Medulla oblongata (tissue), 1 donor: Measurements from ENCODE around the gene PTN.
"Not testable (repeated sequence)": the region's sequence is repeated elsewhere in the genome, so short reads cannot be mapped to it uniquely, and the experiment has no call there.

ENCODE experiments used
- DNase-seq: peaks from one replicate; pipeline ENCODE4 v3.0.0-alpha.2; 2015; ENCODE audit errors: extremely low spot score

The PTN gene

GRCh38 chr7:137268001-137268865 is 75.3 kb downstream of the PTN start:
- DNase-seq: not testable (repeated sequence)

- no peak for DNase-seq
These were observed 76.8 kb downstream of the PTN start for GRCh38 chr7:137266764-137267163.

DNA sequence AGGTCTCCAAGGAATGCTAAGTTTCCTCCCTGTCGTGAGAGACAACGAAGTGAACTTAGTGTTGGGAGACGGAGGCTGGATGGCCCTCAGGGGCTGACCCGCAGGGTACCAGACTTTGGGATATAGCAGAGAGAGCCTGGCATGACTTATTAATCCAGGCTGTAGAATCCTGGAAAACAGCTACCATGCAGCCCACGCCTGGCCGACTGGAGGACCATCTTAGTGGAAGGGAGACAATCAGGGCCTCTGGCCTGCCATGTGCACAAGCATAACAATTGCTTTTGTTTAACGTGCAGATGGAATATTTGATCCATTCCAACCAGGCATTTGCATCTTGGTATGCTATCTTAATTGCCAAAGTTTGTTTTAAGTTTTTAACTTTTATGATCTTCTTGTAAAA is 78.1 kb downstream of the PTN start:
- not testable (repeated sequence) for DNase-seq

DNA sequence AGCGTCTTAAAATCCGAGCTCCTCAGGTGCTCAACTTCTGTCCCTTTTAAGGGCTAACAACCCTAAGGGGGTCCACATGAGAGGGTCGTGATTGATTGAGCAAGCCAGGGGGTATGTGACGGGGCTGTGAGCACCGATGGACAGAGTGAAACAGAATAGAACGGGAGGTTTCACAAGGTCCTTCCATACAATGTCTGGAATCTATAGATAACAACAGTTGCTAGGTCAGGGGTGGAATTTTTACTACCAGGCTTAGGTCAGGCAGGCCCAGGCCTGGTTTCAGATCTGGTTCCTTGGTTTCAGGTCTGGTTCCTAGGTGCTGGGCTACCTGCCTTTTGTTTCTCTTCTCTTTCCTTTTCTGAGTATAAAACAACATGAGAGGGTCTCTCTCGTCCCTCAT is 80.9 kb downstream of the PTN start:
- DNase-seq: no peak

- no peak for DNase-seq
These were observed 85.0 kb downstream of the PTN start for GRCh38 chr7:137258552-137258951.

DNA sequence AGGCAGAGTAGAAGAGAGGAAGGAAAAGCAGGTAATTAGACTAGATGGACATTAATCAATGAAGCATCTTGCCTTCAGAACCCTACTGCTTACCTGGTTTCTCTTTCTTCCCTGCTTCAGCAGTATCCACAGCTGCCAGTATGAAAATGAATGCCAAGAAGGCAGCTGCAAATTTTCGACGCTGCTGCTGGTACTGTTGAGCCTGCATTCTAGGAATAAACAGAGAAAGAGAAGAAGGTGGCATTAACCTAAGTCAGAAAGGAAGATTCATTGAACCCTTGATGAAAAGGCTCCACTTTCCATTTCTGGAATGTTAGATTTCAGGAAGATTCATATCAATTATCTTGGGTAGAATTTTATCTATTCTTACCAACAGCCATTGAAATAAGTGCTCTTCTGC is 88.8 kb downstream of the PTN start:
- DNase-seq: no peak

DNA sequence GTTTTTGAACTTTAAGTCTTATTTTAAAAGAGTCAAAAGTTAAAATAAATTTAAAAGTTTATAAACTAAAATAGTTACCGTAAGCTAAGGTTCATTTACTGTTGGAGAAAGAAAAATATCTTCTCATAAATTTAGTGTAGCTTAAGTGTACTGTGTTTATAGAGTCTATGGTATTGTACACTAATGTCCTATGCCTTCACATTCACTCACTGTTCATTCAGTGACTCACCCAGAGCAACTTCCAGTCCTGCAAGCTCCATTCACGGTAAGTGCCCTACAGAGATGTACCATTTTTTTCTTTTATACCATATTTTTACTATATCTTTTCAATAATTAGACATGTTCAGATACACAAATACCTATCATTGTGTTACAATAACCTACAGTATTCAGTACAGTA is 97.6 kb downstream of the PTN start:
- DNase-seq: no peak

DNA sequence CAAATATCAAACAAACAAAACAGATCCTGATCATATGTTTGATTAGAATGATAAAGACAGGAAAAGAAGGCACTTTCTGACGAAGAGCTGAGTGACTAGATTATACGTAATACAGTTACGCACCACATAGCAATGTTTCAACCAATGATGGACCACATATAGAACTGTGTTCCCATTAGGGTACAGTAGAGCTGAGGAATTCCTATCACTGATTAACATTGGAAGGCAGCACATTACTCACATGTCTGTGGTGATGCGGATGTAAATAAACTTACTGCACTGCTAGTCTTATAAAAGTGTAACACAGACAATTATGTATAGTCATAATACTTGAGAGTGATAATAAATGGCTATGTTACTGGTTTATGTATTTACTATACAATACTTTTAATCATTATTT is 98.3 kb downstream of the PTN start:
- DNase-seq: no peak

DNA sequence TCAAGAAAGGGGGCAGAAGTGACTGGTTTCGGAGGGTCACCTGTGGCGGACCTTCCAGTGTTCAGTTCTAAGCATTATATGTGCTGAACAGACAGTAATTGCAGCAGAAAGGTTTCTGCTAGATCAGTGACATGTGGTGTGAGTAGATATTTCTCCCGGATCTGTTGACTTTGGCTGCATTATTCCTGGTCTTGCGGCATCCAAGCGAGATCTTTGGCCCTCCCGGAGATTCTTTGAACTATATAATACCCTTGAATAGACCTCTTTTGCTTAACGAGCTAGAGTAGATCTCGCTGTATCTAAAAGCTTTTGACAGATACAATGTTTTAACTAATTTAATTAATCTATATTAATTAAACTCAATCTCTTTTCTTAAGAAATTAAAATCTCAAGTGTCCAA is 99.8 kb downstream of the PTN start:
- no peak for DNase-seq

DNA sequence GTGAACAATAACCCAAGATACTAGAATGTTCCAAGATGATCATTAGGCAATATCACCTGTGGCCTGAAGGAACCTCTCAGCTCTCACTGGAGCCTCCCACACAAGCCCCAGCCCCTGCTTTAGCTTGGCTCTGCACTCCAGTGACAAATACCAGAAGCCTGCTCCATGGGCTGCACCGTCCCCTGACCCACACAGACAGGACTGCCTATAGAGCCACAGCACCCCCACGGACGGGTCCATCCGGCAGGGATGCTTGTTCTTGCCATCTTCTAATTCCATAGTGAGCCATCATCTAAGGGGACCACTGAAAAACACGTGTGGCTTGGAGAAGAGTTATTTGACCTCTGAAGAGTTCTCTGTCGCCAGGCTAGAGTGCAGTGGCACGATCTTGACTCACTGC is 100.9 kb downstream of the PTN start:
- no peak for DNase-seq

- peak; percentile 11 for DNase-seq
These were observed 101.7 kb downstream of the PTN start for GRCh38 chr7:137241655-137242360.

DNA sequence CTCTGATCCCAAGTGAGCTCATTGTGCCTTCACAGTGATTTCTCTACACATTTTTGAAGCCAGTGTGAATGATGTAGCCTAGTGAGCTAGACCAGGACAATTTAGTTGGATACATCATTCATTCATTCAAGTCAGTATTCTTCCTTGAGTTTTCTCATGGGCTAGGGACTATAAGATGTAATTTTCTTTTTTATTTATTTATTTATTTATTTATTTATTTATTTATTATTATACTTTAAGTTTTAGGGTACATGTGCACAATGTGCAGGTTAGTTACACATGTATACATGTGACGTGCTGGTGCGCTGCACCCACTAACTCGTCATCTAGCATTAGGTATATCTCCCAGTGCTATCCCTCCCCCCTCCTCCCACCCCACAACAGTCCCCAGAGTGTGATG is 104.3 kb downstream of the PTN start:
- not testable (repeated sequence) for DNase-seq

DNA sequence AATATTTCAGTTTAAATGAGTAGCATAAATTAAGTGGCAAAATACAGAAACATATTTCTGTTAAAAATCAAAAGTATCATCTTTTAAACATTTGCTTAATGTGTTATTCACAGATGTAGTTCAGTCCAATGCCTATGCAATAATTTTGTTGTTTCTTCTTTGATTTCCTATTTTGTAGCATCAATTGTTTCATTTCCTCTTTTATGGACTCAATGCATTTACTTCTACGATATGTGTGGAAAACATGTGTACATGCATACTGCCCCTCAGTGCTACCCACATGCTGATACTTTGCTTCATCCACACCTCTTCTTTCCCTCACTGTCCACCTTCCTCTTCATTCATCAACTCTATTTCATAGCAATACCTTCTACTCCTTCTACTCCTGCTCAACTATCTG is 108.1 kb downstream of the PTN start:
- DNase-seq: no peak

DNA sequence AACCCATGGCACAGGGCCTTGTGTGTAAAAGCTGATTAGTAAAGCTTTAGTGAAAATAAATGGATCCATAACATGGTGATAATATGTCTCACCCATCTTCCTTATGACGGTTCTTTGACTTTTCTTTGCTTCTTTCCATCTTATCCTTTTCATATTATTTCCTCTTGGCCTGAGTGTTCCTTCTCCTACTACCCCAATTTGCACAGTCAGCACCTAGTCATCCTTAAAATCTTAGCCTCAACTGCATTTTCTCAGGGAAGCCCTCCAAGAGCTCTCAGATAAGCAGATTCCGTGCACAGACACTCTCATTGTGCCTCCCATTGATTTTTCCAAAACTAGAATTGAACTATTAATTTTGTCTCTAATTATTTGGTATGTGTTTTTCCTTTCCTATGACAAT is 112.4 kb downstream of the PTN start:
- no peak for DNase-seq

GRCh38 chr7:137221467-137221866 is 122.1 kb downstream of the PTN start:
- no peak for DNase-seq

GRCh38 chr7:137213744-137214143 is 129.8 kb downstream of the PTN start:
- no peak for DNase-seq

DNA sequence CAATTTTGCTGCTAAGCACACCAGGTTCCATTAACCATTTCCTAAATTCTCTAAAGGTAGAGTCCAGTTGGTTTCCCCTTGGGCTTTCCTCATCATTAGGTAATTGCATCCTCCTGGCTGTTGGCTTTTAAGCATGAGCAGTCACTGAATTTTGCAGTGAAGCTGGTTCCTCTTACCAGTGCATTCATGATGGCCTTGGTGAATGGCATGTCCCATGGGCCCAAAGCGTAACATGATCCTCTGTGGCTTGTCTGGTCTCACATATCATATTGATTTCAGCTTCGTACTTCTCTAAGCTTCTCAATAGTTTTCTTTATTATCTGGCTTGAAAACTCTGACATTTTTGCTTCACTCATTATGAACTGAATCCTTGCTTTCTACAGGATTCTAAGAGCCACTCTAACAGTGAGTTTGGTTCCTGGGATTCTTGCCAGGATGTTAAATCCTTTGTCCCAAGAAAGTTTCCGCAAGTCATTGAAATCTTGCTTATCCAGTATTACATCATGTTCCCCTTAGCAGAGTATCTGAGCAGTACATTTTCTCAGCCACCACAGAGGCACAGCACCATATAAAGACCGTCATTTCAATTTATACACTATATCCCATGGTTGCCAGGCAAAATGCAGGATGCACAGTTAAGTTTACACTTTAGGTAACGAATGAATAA is 134.2 kb downstream of the PTN start:
- no peak for DNase-seq

DNA sequence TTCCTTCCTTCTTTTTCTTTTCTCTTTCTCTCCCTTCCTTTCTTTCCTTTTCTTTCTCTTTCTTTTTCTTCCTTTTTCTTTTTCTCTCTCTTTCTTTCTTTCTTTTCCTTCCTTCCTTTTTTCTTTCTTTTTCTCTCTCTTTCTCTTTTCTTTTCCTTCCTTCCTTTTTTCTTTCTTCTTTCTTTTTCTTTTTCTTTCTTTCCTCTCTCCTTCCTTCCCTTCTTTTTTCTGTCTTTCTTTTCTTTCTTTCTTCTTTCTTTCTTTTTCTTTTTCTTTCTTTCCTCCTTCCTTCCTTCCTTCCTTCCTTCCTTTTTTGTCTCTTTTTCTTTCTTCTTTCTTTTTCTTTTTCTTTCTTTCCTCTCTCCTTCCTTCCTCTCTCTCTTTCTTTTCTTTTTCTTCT is 136.8 kb downstream of the PTN start:
- DNase-seq: no peak

DNA sequence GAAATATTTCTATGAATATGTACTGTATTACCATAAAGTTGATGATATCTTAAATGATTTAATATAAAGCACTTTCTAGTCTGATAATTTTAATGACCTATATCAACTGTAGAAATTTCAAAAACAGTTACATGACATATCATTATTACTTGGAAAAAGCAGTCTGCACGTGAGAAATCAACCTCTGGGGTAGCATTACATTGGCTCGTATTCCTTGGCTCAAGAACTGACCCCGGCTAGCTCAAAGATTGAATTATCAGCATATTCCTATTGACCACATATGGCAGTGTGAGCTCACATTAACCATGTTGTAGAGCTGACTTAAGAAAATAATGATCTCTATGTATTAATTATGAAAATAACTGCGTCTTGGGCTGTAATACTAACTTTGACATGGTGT is 139.3 kb downstream of the PTN start:
- no peak for DNase-seq

DNA sequence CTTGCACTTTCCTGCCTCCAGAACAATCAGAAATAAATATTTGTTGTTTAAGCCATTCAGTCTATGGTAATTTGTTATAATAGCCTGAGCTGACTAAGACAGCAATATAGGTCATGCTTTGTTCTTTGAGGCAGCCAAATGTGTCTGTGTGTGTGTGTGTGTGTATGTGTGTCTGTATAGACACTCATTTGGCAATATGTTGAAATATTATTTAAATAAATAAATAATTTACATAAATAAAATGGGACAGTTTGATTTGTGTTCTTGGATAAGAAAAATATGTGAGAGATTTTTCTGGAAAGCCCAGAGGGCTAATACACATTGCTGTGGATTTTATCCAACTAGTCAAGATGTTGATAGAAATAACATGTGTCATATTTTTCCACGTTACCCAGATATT is 140.2 kb downstream of the PTN start:
- DNase-seq: no peak

GRCh38 chr7:137196648-137197047 is 146.9 kb downstream of the PTN start:
- DNase-seq: no peak

DNA sequence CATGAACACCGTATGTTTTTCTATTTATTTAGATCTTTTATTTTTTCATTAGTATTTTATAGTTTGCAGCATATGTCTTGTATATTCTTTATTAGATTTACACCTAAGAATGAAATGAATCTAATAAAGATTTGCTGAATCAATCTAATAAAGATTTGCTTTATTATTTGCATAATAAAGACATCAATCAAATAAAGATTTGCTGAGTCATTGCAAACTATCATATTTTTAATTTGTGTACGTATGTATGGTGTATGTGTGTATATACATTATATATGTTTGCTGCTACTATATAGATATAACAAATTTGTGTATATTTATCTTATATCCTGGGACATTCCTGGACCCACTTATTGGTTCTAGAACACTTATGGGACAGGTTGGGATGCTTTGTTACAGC is 147.5 kb downstream of the PTN start:
- DNase-seq: no peak

- DNase-seq: not testable (repeated sequence)
These were observed 161.9 kb downstream of the PTN start for GRCh38 chr7:137181619-137182018.
